Measurements from ENCODE around the gene CDK6.

CDK6 gene

DNA sequence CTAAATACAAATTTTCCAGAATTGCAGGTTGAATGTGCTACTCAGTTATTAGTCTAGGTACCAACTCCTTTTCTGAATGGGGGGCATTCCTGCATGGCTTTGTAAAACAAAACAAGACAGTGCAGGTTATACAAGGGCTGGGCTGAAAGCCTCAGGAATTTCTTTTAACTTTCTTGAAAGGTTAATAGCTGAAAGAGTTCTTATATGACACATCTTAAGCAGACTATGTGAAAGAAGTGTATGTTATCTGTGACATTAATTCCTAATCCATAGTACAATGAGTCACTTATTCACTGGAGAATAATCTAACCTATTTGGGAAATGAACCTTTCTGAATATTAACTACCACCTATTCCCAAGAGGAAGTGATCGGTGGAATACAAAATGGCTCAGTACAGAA, 130.5 kb downstream of the CDK6 start:
- DNase-seq, result no peak

DNA sequence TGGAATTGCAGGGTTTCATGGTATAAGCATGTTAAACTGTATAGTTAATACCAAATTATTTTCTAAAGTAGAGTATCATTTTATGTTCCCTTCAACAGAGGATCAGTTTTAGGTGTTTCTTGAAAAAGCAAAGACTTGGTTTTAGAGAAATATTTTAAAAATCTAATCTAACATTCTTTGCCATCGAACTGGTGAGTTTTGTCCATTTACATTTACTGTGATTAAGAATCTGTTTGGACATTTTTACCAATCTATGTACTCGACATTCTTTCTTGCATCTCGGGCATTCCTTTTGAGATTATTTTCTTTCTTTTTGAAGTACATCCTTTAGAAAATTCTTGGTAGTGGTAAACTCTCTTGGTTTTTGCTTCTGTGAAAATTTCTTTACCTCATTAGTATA, 131.5 kb downstream of the CDK6 start:
- DNase-seq, result no peak

DNA sequence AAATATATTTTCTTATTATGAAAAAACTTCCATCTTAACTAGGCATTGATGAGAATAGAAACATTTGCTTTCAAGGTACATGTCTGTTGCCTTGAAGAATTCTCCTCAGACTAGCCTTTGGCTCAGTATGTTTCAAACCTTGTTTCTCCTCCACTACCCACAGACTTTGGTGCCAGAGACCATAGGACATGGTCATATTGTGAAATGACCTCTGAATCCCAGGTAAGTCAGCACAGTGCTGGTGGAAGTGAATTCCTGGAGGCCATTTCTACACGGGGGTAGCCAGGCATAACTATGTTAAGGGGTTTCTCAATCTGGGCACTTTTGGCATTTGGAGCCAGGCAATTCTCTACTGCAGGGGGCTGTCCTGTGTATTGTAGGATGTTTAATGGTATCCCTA, 133.8 kb downstream of the CDK6 start:
- no peak for DNase-seq

DNA sequence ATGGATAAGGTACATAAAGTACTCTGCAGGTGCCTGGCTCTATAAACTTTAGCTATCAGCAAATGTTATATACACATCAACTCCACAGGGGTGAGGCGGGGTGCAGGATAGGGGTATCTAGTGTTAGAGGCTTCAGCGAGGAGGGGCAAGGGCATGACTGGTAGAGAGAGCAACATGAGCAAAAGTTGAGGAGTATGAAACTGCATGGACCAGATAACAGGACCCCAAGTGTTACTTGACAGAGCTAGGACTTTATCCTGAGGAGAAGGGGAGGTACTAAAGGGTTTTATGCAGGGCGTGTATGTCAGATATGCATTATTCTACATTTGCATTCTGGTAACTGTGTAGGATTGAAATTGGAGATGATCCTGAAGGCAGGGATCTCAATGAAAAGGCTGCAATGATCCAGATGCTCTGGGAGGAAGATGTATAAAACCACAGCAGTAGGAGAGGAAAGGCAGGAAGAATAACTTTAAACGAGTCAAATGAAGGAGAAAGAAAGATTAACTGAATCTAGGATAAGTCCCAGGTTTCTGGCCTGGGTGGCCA, 136.3 kb downstream of the CDK6 start:
- DNase-seq, result no peak

DNA sequence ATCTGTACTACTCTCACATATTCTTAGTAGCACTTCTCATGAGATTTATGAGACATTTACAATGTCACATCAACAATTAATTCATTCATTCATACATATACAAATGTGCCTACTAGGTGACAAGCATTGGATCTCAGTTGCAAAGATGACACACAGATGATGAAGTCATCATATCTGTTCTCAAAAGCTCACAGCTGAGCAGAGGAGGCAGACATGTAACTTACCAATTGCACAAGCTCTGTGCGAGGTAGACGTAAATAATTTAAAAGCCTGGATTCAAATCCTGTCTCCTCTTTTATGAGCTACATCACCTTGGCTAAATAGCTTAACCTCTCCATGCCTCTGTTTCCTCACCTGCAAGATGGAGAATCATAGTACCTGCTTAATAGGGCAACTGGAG, 136.8 kb downstream of the CDK6 start:
- DNase-seq, result no peak

DNA sequence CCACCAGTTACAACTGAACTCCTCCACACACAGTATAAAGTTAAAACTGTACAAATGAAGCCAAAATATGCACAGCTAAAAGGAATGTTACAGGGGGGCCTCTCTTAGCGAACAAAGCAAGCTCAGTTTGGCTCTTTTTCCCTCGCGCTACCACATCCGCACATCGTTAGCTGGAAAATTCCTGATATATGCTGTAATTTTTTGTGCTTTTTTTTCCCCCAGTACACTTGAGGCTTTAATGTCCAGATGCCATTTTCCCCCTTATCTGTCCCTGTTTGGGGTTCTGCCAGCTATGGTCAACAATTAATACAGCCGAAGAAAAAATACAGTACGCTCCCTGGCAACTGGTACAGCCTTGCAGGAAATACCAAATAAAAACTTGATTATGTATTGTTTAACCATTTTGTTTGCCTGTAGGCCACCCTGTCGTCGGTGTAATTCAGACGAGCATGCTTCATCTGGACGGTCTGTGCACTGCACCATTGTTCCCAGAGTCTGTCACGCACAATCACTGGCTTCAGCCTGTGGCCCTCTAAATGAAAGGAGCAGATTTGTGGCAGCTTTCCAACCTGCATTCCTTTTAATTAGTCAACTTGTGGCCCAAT, 138.0 kb downstream of the CDK6 start:
- DNase-seq, result peak; percentile 79

DNA sequence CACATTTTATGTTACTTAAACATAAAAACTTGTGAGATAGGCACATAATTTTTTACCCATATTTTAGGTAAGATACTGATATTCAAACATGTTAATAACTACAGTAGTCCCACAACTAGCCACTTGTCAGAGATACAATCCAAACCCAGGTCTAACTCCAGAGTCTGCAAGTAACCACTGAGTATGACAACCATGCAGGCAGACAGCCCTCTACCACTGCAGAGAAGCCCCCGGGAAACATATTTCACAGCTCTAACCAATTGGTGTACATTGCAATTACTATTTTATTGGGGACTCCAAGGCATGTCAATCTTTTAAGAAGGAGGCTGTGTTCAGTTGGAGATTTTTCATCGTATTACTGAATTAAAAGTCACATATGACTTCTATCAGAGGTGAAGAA, 139.0 kb downstream of the CDK6 start:
- no peak for DNase-seq

DNA sequence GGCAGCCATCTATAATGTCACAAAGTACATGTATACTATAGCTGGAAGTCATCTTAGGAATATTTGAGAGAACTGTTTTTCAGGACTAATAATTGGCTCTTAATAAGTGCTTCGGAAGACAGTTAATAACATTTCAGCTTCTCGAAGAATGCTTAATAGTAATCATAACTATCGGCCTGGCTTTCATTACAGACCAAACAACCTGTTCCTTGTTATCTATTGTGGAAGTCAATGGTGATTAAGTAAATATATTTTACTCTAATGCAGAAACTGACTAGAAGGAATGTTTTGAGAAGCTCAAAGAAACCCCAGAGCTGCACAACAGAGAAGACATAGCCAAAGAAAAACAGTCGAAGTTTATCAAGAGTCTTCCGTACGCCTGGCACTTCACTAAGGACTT, 139.4 kb downstream of the CDK6 start:
- no peak for DNase-seq

DNA sequence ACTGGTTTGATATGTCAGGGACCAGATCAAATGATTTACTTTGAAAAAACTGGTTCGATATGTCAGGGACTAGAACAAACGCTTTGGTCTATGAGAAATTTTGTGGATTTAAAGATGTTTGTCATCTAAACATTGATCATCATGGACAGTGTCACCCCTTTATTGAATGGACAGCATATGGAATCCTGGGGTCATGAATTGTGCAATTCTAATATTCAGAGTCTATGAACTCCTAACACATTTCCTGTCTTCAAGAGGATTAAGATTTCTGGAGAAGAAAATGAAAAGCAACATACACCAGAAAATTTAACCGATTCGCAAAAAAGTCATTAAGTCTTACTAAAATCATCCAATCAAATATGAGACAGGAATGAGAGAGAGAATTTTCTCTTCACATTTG, 139.8 kb downstream of the CDK6 start:
- no peak for DNase-seq

DNA sequence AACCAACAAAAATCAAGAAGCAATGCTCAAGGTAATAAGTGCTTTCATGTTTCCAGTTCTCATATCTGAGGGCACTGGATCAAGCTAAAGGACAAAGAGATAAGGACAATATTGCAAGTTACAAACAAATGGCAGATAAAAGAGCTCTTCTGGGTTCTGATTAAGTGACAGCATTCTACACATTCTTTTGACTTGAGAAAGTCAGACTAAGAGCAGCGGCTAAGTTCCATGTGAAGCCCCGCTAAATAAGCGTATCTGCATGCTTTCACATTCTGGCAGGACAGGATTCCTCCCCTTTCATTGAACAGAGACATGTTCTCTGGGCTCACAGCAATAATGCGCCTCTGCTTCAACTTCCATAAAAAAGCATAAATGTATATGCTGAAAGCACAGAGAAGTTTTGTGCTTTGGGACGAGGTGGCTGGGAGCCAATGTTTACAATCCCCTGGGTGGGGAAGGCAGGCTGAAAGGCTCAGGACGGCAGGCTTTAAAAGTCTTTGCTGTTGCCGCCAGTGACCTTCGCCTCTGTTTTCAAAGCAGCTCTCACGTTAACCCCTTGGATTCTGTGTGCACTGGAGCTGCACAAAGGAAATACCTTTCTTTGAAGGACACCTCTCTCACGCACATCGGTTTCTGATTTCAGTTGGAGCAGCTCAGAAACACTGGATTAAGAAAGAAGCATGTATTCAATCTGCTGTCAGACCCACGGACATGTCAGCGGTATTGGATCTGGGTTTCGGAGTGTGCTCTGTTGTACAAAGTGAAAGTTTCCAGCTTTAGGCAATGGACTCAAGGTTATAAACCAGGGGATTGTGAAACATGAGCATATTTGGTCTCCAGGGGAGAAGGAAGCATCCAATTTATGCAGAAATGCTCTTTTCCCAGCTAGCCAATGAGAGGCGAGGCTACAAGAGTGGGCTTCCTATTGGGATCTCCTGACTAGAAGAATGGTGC, 140.8 kb downstream of the CDK6 start:
- peak; percentile 85 for DNase-seq

DNA sequence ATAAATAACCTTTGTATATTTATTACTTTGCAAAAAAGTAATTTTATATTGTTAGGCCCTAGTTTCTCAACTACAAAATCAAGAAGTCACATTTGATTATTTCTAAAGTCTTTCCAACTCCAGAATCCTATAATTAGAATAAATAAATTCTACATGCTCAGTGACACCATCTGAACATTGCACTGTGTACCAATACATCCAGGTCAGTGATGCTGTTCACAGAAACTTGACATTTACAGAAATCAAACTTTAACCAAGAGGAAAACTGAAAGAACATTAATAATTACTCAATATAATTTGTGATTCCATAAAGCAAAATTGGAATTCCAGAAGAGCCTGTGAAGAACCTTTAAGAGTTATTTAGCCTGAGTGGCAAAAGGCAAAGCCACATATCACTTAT, 142.2 kb downstream of the CDK6 start:
- DNase-seq, result no peak

DNA sequence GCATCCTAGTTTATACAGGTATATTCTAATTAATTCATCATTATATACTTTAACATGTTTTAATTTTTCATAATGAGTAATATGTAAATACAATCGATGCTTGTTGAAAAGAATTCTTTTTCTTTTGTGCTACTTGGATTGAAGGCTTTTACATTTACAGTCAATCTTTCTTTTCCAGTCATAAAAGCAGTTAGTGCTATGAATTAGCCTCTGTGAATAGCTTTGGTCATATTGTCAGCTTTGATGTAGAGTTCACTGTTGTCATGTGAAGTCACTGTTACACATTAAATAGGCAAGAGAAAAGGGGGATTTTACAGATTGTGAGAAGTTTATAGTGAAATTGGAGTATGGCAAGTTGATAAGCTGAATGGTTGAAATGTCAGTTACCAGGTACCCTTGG, 142.9 kb downstream of the CDK6 start:
- DNase-seq, result no peak

DNA sequence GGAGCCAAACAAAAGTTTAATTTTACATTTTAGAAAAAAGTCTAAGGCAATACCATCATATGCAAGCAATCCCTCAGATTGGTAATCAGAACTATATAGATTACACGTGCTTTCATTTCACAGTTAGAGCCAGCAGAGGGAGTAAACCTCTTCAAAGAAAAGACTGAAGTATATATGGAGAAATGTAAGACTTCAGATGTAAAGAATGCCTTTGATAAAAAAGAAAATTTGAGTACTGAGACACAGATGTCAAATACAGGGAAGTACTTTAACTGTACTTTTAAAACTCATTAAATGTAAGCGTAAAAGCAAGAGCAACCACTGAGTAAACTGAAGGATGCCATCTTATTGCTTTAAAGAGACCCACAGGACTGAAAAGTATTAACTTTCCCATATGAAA, 144.8 kb downstream of the CDK6 start:
- no peak for DNase-seq

DNA sequence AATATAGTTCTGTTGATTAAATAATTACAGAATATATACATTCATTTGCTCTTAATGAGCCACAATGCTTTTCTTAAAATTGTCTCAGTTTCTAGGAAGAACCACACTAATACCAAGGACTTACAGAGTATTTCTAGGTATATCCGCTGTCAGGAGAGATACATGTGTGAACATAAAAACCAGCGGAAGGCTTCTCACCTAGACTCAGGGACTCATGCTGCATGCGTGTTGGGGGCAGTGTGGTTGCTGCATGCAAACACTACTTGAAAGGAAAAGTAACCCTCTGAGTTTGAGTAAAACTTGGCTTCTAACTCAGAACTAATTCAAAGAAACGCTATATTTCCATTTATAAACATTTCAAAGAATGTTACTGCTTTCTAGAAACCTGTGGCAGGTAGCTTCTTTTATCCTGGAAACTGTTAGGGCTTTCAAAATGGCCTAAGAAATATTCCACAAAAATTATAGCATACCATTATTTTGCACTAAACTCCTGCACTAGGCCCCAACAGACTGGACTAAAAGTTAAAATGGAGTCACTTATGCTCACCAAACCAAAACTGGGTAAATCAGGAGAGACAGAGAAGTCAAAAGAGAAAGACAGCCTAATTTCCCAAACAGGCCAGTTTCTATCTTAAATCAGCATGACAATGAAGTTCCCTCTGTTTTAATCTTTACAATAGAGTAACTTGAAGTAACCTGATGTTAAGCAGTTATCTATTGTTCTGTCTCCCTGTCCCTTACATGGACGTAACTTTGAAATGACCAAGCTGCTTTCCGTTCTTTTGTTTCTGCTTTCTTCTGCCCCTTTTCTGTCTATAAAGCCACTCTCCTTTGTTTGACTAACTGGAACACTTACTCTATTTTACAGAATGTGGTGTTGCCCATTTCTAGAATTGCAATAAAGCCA, 151.0 kb downstream of the CDK6 start:
- DNase-seq, result no peak

DNA sequence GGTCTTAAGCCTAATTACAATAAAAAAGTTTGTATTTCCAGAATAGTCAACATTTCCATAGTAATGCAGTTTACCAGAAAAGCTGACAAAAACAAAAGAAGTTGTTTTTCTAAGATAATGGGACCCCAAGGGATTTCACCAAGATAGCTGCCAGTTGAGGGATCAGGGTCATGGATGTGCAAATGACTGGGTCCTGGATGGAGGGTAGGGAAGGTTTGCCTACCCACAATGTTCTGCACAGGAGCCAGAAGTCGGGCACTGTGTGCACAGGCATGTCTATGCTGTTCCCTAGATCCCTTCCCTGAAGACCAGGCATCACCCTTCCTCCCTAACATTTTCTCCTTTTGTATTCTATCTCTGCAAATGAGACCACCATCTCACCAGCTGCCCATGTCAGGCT, 152.1 kb downstream of the CDK6 start:
- no peak for DNase-seq

DNA sequence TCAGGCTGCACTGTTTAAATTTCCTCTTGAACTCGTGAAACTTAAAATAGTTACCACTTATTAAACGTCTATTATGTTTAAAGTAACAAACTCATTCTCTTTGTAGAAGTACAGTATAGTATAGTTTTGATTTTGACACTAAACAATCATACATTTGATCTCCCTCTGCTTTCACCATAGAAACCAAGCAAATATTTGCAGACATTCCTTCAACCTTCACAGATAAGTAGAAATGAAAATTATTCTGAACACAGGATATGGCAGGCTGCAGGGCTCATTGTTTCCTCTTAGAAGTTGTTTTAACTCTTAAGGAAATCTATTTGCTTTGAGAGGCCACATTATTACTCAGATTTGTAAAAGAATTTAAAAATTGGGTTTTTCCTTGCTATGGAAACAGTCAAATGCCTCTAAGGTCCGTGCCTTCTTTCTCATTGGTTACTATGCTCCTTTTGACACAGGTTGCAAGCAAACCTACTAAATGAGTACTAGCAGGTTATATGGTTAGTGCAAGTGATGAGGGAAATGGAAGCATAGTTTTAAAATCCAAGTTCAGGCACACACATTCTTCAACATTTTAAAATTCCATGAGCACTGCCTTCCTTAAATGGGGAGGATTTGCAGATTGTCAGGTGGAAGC, 153.4 kb downstream of the CDK6 start:
- DNase-seq, result no peak

DNA sequence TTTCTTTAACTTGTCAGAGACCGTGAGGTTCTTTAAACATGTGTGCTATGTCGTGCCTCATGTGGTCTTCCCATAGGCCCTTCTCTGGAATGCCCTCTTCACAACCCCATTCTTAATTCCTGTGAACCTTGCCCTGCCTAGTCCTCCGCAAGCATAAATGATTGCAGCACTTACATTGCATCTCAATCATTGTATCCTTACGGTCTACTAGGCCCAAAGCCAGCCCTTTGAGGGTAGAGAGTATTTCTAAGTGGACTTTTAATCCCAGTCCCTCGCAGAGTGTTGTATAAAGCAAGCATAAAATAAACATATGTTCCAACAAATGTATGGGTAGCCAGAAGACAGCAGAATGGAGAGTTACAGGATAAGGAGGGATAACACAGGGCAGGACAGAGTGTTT, 154.0 kb downstream of the CDK6 start:
- DNase-seq, result no peak

DNA sequence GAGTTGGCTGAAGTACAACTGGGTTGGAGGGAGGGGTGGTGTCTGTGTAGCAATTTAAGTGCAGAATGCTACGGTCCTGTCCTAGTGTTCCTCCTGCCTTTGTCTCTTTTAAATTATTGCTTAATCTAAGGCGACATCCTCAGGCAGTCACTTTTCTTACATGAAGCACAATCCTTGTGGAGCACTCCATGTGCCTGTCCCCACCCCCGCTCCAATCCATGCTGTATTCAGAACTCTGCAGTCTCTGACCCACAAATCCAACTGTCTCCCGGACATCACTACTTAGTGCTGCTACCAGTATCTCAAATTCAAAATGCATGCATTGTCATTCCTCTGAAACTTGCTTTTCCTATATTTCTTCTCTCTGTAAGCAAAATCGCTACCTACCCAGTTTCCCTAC, 154.7 kb downstream of the CDK6 start:
- DNase-seq, result no peak

DNA sequence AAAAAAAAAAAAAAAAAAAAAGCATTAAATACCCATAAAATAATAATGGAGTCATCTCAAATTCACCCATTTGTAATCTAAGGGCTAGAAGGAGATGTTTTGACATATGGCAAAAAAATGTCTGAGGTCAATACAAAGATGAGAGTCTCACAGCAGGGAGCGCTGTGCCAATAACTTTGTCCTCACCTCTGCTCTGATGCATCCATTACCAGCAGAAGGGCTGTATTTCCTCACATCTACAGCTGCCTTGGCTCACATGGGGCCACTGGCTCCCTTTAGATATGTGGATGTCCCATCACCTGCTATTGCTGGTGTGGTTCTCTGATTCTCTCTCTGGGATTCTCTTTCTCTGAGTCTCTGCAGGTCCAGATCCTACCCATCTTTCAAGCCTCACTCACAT, 155.9 kb downstream of the CDK6 start:
- DNase-seq, result no peak

DNA sequence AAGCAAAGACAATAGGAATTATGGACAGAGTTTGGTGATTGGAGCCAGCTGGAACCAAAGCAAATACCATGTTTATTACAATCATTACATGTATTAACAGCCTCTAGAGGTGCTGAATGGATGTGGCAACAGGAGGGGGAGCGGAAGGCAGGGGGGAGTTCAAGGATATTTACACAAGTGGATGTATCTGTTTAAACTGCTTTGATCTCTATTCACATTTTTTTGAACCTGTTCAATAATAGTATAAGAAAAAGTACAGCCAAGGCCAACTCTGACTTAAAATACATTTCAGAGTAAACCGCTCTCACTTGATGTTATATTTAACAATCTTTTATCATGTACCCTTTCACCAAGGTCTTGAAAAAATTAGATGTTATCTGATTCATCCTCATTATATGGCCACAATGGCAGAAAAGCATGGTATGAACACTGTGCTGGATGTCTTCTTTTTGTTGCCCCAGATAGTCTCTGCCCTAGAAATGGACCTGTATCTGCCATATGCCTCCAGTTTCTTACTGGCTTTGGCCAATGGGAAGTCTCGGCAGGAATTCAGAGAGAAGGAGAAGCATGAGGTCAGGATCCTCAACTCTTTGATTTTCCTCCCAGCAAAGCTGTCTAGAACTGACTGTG, 158.0 kb downstream of the CDK6 start:
- DNase-seq, result no peak

DNA sequence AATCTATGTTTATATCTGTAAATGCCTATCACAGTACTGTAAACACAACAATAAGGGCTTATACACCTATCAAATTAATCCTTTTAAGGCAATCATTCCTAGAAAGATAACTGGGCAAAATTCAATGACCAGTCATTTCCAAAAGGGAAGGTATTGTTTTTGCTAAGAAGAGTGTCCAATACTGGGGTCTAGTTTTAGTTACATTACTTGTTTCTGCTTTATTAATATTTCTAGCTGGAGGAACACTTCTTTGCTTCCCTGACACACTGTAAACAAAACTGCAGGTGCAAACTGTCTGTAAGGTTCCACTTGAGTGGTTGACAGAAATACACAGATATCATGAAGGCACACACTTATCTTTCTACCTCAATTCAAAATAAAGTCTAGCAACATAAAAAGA, 162.0 kb downstream of the CDK6 start:
- DNase-seq, result no peak

DNA sequence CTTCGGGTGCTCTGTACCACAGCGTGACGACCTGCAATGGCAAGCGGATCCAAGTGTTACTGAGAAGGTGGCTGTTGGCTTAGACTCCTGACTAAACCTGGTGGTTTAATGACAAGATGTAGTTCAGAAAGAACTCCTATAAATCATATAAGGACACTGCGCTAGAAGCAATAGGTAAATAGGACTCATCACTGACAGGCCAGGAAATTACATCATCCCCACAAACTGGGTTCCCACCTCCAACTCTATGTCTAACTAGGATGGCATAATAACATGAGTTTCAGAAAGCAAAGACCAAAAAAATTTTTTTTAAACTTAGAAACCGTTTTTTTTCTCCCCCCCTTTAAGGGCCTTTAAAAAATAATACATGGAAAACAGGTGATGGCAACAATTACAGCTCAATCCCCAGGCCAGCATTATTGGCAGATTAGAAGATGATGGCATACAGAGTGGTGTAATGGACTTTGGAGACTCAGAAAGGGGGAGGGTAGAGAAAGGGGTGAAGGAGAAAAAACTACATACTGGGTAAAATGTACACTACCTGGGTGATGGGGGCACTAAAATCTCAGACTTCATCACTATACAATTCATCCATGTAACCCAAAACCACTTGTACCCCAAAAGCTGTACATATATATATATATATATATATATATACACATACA, 164.7 kb downstream of the CDK6 start:
- no peak for DNase-seq
